GM19395 (cell line): ENCODE measurements around the gene PCMT1.
A peak's percentile ranks its signal among the peaks of the same experiment; 100 is the strongest.
"Not testable (repeated sequence)": the region's sequence is repeated elsewhere in the genome, so short reads cannot be mapped to it uniquely, and the experiment has no call there.

Experiments
- ATAC-seq: cut with Tn5 transposase; IDR thresholded peaks from one replicate; pipeline ENCODE4 v1.9.1; 2021; ENCODE audit warnings: mild to moderate bottlenecking, moderate library complexity; ENCODE audit not compliant: unreplicated experiment

The PCMT1 gene

DNA sequence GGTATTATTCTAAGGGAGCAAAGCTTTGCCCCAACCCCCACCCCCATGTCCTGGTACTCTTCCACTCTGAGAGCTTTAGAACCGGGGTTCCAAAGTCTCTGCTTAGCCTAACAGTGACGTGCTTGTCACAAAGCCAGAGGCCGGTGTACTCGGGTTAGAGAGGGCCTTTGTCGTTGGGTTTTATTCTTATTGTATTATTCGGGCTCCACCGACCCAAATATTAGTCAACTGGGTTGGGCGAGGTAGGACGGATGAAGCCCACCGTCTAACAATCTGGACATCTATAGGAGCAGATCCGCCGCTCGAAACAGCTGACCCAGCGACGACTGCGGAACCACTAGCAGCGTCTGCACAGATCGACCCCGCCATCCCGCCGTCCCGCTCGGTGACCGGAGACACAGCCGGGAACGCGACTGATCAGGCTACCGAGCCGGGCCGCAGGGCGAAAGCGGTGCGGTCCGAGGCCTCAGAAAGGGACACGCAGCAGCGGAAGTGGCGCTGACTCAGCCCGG is 403 bp upstream of the PCMT1 start:
- not testable (repeated sequence) for ATAC-seq

DNA sequence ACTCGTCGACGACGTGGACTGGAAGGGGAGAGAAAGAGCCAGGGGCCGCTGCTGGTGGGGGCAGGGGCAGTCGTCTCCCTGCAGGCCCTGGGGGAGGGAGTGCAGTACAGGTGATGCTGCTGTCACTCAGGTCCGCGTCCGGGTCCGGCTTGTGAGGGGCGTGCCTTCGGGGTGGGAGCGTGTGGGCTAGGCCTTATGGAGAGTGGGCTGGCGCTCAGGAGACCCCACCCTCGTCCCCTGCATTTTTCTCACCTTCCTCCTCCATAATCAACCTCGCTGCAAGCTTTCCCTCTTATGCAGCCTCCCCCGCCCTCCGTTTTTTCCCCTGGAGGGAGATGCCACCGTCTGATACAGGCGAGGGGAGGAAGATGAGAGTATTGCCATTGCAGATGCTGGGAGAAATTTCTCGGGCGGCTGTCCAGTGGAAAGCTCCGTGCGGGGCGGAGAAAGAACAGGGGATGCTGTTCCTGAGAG is 632 bp downstream of the PCMT1 start:
- peak; percentile 45 for ATAC-seq

DNA sequence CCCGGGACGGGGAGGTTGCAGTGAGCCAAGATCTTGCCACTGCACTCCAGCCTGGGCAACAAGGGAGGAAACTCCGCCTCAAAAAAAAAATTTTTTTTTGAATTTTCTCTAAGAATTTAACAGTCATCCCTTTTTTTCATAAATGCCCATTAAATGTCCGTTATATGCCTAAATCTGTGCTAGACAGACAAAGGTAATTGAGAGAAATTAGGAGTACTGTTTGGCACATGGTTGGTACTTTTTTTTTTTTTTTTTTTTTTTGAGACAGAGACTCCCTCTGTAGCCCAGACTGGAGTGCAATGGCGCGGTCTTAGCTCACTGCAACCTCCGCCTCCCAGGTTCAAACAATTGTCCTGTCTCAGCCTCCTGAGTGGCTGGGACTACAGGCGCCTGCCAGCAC is 1.7 kb downstream of the PCMT1 start:
- ATAC-seq: no peak

DNA sequence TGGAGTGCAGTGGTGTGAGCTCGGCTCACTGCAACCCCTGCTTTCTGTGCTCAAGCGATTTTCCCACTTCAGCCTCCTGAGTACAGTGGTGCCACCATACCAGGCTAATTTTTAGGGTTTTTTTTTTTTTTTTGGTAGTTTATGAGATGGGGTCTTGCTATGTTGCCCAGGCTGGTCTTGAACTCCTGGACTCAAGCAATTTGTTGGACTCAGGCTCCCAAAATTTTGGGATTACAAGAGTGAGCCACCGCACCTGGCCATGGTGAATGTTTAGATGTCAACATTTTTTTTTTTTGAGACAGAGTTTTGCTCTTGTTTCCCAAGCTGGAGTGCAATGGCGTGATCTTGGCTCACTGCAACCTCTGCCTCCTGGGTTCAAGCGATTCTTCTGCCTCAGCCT is 2.4 kb downstream of the PCMT1 start:
- ATAC-seq: not testable (repeated sequence)

DNA sequence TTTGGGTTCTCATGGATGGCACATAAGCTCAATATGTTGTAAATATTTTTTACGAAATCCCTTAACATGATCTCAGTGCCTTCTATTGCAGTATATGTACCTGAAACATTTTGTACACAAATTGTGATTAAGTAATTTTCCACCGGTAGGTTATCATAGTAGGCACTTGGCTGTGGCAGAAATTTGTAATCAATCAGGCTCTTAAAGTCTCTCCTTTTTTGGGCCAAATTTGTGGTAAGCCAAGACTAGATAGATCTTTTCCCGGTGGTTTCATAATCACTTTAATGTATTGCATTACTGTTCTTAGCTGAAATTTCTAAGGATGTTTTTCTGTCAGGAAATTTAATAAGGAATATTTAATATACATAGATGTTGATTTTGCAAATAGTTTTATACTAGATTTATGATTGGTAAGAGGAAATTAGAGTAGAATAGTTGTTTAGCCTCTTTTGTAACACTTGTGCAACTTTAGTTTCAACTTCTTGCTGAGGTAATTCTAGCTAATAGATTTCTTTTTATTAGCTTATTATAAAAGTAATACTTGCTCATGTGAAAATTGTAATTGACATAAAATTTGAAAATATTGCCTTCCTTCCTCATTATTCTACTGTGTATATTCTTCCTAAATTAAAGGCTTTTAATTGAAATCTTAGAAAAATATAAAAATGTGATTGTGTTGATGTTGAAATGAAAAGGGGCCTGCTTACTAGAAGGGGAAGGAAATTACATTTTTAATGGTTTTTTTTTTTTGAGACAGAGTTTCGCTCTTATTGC is 3.2 kb downstream of the PCMT1 start:
- ATAC-seq: no peak

DNA sequence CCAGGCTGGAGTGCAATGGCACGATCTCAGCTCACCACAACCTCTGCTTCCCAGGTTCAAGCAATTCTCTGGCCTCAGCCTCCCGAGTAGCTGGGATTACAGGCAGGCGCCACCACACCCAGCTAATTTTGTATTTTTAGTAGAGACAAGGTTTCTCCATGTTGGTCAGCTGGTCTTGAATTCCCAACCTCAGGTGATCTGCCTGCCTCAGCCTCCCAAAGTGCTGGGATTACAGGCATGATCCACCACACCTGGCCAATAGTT is 3.8 kb downstream of the PCMT1 start:
- not testable (repeated sequence) for ATAC-seq

DNA sequence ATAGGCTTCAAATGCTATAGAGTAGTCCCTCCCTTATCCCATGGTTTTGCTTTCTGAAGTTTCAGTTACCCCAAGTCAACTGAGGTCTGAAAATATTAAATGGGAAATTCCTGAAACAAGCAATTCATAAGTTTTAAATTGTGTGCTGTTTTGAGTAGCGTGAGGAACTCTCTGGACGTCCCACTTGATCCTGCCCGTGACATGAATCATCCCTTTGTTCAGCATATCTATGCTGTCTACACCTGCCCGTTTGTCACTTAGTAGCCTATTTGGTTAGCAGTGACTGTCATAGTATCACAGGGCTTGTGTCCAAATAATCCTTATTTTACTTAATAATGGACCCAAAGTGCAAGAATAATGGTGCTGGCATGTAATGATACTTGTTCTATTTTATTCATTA is 5.0 kb downstream of the PCMT1 start:
- ATAC-seq: no peak

DNA sequence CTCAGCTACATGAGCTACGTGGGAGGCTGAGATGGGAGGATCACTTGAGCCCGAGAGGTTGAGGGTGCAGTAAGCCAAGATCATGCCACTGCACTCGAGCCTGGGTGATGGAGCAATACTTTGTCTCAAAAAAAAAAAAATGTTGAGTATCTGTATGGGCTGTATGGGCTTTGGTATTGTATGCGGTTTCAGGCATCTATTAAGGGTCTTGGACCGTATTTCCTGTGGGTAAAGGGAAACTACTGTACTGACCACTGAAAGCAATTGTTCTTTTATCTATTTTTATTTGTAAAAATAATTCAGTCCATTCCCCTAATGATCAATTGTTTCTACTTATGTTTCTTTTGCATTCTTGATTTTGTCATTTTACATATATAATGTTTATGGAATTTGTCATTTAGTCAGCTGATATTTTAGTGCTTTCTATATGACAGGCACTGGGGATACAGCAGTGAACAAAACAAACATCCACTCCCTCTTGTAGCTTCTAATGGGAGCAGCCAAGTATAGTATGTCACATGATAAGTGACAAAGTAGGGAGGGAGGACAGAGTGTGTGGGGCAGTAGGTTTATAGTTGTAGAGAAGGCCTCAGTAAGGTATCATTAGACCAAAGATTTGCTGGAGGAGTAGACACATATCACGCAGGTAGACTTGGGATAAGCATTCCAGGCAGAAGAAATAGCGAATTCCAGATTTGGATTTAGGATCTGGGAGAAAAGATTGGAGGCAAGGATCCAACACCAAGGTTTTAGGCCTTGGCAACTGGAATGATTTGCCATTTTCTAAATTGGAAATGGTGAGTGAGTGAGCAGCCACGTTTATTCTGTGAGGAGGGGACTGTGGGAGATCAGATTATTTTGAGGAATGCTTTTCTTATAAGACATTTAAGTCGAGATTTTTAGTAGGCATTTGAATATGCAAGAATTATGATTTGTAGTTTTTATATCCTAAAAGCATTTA is 6.0 kb downstream of the PCMT1 start:
- ATAC-seq: peak; percentile 88

DNA sequence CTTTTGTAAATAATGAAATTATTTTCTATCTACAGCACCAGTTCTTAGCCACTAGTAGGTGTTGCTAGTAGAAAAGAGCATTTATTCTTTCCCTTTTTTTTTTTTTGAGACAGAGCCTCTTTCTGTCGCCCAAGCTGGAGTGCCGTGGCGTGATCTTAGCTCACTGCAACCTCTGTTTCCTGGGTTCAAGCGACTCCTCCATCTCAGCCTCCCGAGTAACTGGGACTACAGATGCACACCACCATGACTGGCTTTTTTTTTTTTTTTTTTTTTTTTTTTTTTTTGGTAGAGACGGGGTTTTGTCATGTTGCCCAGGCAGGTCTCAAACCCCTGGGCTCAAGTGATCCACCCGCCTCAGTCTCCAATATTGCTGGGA is 6.7 kb downstream of the PCMT1 start:
- no peak for ATAC-seq

DNA sequence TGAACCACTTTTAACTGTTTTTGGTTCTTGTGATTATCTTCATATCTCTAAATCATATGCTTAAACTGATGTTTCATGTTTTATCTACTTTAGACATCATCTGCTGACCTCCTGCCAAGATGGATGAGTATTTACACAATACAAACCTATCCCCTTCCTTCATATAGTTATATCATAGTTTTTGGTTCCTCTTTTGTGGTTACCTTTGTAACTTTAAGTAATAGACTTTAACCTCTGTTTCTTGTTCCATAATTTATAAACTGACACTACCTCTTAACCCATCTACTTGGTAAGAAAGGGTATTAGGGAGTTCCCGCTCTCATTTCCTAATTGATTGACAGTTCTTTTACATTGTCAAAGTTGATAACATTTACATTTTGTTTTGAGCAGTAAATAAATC is 11.9 kb downstream of the PCMT1 start:
- ATAC-seq: peak; percentile 98

DNA sequence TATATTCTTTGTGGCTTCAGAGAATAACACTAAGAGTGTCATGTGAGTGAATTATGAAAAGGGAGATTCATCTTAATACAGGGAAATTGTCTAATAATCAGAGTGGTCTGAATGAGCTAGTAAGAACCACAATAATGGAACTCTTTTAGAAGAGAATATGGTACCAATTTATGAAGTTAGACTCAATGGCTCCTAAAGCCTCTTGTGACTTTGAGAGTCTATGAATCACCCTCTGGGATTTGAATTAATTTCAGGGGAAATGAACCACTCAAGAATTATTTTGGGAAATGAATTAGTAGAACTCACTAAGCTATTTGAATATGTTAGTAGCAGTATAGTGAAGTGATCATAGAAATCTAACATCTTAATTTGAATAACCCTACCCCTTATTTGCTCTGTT is 14.3 kb downstream of the PCMT1 start:
- no peak for ATAC-seq

DNA sequence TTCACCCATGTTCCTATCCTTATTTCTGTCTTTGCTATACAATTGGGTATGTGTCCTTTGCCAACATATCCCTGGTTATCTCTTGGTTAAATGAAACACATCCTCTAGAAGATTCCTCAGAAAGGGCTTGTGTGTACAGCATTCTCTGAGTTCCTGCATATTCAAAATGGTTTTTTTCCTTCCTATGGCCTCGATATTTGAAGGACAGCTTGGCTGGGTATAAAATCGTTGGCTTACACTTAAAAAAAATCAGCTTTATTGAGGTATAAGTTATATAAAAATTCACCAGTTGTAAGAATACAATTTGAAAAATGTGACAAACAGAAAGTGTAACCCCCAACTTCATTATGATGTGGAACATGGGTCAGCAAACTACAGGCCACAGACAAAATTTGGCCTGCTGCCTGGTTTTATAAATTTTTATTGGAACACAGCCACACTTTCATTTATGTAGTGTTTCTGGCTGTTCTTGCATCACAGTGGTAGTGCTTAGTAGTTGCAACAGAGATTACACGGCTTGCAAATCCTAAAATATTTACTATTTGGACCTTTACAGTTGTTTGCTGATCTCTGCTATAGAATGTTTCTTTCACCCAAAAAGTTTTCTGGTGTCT is 16.7 kb downstream of the PCMT1 start:
- ATAC-seq: no peak

DNA sequence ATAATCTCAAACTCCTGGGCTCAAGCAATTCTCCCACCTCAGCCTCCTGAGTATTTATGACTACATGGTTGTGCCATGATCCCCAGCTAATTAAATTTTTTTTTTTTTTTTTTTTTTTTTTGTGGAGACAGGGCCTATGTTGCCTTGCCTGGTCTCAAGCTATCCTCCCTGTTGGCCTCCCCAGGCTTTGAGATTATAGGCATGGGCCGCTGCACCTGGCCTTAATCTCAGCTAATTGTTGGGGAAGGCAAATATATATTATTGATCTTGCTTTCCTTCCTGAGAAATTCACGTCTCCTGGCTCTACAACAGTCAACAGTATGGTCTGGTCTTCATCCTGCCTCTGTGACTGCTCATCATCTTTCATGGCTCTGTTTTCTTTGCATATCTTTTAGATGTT is 20.1 kb downstream of the PCMT1 start:
- no peak for ATAC-seq

DNA sequence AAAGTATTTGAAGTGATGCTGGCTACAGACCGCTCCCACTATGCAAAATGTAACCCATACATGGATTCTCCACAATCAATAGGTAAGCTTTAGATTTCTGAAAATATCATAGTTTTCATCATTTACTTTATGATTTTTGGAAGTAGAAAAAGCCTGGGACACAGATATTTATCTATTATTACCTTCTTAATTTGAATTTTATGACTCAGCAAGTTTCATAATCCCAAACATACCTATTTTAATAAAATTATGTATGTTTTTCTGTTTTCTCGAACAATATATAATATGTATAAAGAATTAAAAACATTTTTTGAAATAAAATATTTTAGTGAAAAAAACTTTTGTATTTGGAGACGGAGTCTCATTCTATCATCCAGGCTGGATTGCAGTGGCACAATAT is 21.6 kb downstream of the PCMT1 start:
- ATAC-seq: no peak

DNA sequence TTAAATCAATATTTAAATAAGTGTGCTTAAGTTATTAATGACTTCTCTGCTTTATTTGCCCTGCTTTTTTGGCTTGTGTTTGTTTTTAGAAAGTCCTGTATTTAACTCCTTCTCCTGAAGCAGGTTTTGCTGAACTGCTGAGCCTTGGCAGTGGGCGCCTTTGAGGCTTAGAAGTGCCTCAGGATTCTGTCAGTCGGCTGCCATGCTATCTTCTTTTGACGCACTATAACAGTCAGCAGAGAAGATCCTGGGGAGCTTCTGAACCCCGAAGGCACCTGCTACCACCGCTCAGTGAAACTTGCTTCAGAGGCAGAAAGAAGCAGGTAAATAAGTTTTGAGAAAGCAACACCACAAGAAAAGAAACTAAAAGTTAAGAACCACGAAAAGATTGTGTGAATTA is 22.4 kb downstream of the PCMT1 start:
- no peak for ATAC-seq

DNA sequence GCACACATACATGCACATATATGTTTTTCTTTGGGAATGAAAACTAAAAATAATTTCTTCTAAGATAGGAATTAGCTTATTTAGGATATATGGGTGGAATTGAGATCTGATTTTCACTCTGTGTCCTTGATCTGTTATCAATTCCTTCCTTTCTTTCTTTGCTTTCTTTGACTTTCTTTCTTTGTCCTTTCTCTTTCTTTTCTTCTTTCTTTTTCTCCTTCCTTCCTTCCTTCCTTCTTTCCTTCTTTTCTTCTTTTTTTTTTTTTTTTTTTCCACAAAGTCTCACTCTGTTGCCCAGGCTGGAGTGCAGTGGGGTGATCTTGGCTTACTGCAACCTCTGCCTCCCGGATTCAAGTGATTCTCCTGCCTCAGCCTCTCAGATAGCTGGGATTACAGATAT is 28.1 kb downstream of the PCMT1 start:
- ATAC-seq: no peak

DNA sequence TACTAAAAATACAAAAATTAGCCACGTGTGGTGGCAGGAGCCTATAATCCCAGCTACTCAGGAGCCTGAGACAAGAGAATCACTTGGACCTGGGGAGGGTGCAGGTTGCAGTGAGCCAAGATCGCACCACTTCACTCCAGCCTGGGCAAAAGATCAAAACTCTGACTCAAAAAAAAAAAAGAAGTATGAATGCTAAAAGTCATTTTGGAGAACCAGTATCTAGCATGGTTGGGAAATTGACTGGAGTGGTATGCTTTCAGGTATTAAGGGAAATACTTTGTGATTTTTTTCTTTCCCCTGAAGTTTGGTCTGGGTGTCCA is 30.1 kb downstream of the PCMT1 start:
- no peak for ATAC-seq

DNA sequence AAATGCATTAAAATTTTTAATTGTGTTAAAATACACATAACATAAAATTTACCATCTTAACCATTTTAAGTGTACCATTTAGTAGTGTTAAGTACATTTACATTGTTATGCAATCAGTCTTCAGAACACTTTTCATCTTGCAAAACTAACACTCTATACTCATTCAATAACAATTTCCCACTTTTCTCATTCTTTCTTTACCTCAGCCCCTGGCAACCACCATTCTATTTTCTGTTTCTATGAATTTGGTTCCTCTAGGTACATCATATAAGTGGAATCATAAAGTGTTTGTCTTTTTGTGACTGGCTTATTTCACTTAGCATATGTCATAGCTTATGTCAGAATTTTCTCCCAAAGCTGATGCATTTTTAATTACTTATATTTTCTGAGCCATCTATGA is 32.2 kb downstream of the PCMT1 start:
- ATAC-seq: no peak

DNA sequence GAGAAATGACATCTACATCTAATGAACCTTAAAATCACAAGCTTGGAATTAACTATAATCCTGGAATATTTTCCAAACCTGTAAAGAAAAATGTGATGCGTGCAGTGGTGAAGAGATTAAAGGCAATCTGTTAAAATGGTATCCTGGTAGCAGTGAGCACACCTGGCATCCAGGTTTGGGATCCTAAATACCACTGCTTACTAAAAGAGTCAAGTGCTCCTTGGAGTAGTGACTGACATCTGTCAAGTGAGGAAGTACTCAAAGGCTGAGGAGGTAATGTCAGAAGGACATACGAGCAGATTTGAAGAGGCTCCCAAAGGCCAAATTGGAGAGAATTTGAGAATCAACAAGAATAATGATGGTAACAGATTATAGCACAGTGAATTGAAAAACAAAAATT is 32.8 kb downstream of the PCMT1 start:
- no peak for ATAC-seq

DNA sequence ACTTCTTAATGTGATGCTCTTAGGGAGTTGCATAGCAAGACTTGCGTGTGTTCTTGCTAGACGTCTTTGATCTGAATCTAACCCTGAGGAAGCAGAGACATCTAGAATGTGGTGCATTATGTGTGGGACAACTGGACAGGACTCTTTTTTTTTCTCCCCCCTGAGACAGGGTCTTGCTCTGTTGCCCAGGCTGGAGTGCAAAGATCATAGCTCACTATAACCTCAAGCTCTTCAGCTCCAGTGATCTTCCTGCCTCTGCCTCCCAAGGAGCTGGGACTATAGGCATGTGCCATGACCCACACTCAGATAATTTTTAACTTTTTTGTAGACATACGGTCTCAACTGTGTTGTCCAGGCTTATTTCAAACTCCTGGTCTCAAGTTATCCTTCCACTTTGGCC is 34.0 kb downstream of the PCMT1 start:
- no peak for ATAC-seq

DNA sequence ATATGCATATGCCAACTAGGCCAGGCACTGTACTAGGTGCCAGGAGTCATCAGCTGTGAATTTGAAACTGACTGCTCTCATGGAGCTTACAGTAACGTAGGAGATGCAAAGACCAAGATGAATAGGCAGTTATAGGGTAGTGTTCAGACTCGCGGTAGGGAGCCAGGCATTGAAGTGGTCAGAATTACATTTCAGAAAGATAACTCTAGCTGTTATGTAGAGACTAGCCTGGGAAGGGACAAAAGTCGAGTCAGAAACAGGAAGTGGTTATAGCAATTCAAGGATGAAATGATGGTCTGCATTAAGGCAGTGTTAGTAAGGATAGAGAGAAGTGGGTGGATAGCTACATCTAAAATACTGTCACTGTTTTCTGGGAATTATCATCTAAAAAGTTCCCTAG is 56.6 kb downstream of the PCMT1 start:
- ATAC-seq: no peak

DNA sequence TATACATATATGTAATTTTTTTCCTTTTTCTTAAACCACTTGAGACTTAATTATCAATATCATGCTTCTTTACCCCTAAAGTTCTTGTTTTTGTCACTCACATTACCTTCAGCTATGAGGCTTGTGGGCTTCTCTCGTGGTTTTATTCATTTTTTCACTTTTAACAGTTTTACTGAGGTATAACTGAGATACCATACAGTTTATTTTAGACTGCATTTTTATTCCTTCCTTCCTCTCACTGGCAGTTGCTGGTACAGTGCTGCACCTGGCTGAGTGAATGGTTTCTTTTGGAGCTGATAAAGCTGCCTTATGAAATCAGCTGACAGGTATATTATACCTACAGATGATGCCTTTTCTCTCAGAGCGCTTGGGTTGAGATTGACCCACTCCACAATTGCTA is 60.3 kb downstream of the PCMT1 start:
- ATAC-seq: no peak
